CD14-positive monocyte (primary cell): ENCODE measurements around the gene AKR1C1. TPM values are rescaled to one million over a fixed set of nuclear protein-coding genes. Genes with fewer than 3 reads are reported as not detected.
"Not testable (repeated sequence)": the region's sequence is repeated elsewhere in the genome, so short reads cannot be mapped to it uniquely, and the experiment has no call there.

Experiments used
- DNase-seq, 3 donors: peaks; one replicate each; pipeline ENCODE4 v3.0.0-alpha.2; 2011 to 2022
- H2AFZ ChIP-seq: 2 replicates; pipeline ENCODE4 v1.6.0; 2012; ENCODE audit warnings: mild to moderate bottlenecking, low read depth, low read length, inconsistent platforms; ENCODE audit not compliant: insufficient read depth, poor library complexity, severe bottlenecking
- H3K27ac ChIP-seq, 2 donors: 1 replicate in 1 of 2; 2 replicates in 1 of 2; pipeline ENCODE4 v1.5.1; 2012 to 2013; ENCODE audit warnings: low read length in 2 of 2, control low read depth in 1 of 2, inconsistent platforms in 1 of 2, low read depth in 1 of 2, mild to moderate bottlenecking in 1 of 2
- H3K27me3 ChIP-seq, 2 donors: one replicate each; pipeline versions ENCODE4 v1.6.0 to v1.6.1; 2011 to 2013; ENCODE audit warnings: low read length in 2 of 2; ENCODE audit not compliant: control insufficient read depth in 2 of 2, insufficient read depth in 2 of 2
- H3K36me3 ChIP-seq, 2 donors: replicated peaks in 1 of 2; 1 replicate in 1 of 2; 2 replicates in 1 of 2; pipeline versions ENCODE4 v1.5.1 to v1.6.1; 2012 to 2013; ENCODE audit warnings: low read length in 2 of 2, control low read depth in 1 of 2, inconsistent platforms in 1 of 2, mild to moderate bottlenecking in 1 of 2; ENCODE audit not compliant: insufficient read depth in 2 of 2, control insufficient read depth in 1 of 2
- H3K4me1 ChIP-seq, 2 donors: 1 replicate in 1 of 2; 2 replicates in 1 of 2; pipeline versions ENCODE4 v1.5.1 to v1.6.1; 2012 to 2013; ENCODE audit warnings: low read length in 2 of 2, control low read depth in 1 of 2, inconsistent platforms in 1 of 2, mild to moderate bottlenecking in 1 of 2, moderate library complexity in 1 of 2; ENCODE audit not compliant: insufficient read depth in 2 of 2, control insufficient read depth in 1 of 2
- H3K4me2 ChIP-seq: replicated peaks from 2 replicates; pipeline ENCODE3; 2012; ENCODE audit warnings: low read length, moderate library complexity, mild to moderate bottlenecking; ENCODE audit not compliant: poor library complexity, severe bottlenecking; ENCODE audit errors: extremely low read depth
- H3K4me3 ChIP-seq, 3 experiments: fragments of 200-600 bp in 1 of 3; sonication (generic) in 1 of 3; replicated peaks in 1 of 3; 1 replicate in 2 of 3; 2 replicates in 1 of 3; pipeline ENCODE4 v1.5.1; 2011 to 2013; ENCODE audit warnings: low read length in 3 of 3, mild to moderate bottlenecking in 3 of 3, control low read depth in 2 of 3, low read depth in 2 of 3, inconsistent platforms in 1 of 3, moderate library complexity in 1 of 3
- H3K79me2 ChIP-seq: 2 replicates; pipeline ENCODE4 v1.6.0; 2012; ENCODE audit warnings: mild to moderate bottlenecking, control low read depth, inconsistent platforms, low read length, moderate library complexity; ENCODE audit not compliant: insufficient read depth
- H3K9ac ChIP-seq: 2 replicates; pipeline ENCODE4 v1.6.0; 2017; ENCODE audit warnings: low read length, mild to moderate bottlenecking; ENCODE audit not compliant: insufficient read depth, poor library complexity, severe bottlenecking
- H3K9me3 ChIP-seq, 2 donors: replicated peaks in 1 of 2; 1 replicate in 1 of 2; 2 replicates in 1 of 2; pipeline versions ENCODE4 v1.5.1 to v1.6.1; 2012 to 2013; ENCODE audit warnings: low read length in 2 of 2, control low read depth in 1 of 2; ENCODE audit not compliant: control insufficient read depth in 1 of 2, insufficient read depth in 1 of 2
- H4K20me1 ChIP-seq: 2 replicates; pipeline ENCODE4 v1.6.0; 2012; ENCODE audit warnings: mild to moderate bottlenecking, low read length, control low read depth, moderate library complexity; ENCODE audit not compliant: insufficient read depth
- H3K27ac Mint-ChIP-seq, 7 donors: one replicate each; pipeline ENCODE4 v1.8.0; 2020; ENCODE audit warnings: mild to moderate bottlenecking in 7 of 7, mixed read lengths in 7 of 7, moderate library complexity in 6 of 7, inconsistent platforms in 2 of 7
- H3K27me3 Mint-ChIP-seq, 3 donors: one replicate each; pipeline ENCODE4 v1.8.0; 2021 to 2022; ENCODE audit warnings: low read depth in 3 of 3, mild to moderate bottlenecking in 3 of 3, mixed read lengths in 3 of 3, moderate library complexity in 3 of 3, inconsistent platforms in 1 of 3
- H3K36me3 Mint-ChIP-seq, 2 donors: one replicate each; pipeline ENCODE4 v1.8.0; 2020; ENCODE audit warnings: mixed read lengths in 2 of 2, inconsistent platforms in 1 of 2, mild to moderate bottlenecking in 1 of 2
- H3K4me1 Mint-ChIP-seq: one replicate; pipeline ENCODE4 v1.8.0; 2020; ENCODE audit warnings: mild to moderate bottlenecking, mixed read lengths
- H3K4me3 Mint-ChIP-seq, 2 donors: one replicate each; pipeline ENCODE4 v1.8.0; 2020; ENCODE audit warnings: mild to moderate bottlenecking in 2 of 2, mixed read lengths in 2 of 2, moderate library complexity in 1 of 2
- H3K9me3 Mint-ChIP-seq, 7 donors: one replicate each; pipeline ENCODE4 v1.8.0; 2020 to 2022; ENCODE audit warnings: mixed read lengths in 7 of 7, mild to moderate bottlenecking in 6 of 7, moderate library complexity in 6 of 7, inconsistent platforms in 2 of 7
- WGBS: methylation state at CpG from one replicate; pipeline ENCODE4 v1.1.5; 2013; ENCODE audit warnings: missing lambda C conversion rate; ENCODE audit not compliant: insufficient coverage; 5-methylcytosine and 5-hydroxymethylcytosine counted together
- intact Hi-C, 2 donors: fragments of 100-400 bp; cut with micrococcal nuclease; formaldehyde crosslinking; loops; one replicate each; pipeline versions ENCODE4 v1.15.0 to v1.15.1; 2023
- polyA plus RNA-seq, 3 donors: library from polyadenylated mRNA; depleted of rRNA in 1 of 3; unstranded in 2 of 3; stranded (reverse) in 1 of 3; fragments of 300-500 nt in 2 of 3; fragments of >200 nt in 1 of 3; fragmentation: Illumina TruSeq in 2 of 3; gene quantifications; 1 replicate in 2 of 3; 2 replicates in 1 of 3; pipeline ENCODE4 v1.2.3, GENCODE V29; 2012 to 2021
- TF ChIP-seq, protein P1 (sequence below): fragments of 200-600 bp; IDR thresholded peaks from one replicate; pipeline ENCODE4 v1.8.0; 2022; ENCODE audit warnings: antibody characterized with exemption, mild to moderate bottlenecking

The AKR1C1 gene
- polyA plus RNA-seq, 3 donors = 0.07 to 0.85 TPM; not detected in 1

GRCh38 chr10:5011392-5011791 is 48.2 kb downstream of the AKR1C1 start:
- intact Hi-C loops, H3K36me3 ChIP-seq, H4K20me1 ChIP-seq, H3K4me2 ChIP-seq, H3K9ac ChIP-seq, H3K4me1 ChIP-seq, H3K27ac Mint-ChIP-seq, H3K27me3 ChIP-seq, H3K9me3 Mint-ChIP-seq, H3K9me3 ChIP-seq, H3K36me3 Mint-ChIP-seq, DNase-seq, H3K79me2 ChIP-seq, H3K4me3 Mint-ChIP-seq, H2AFZ ChIP-seq, H3K27ac ChIP-seq, H3K4me3 ChIP-seq, H3K4me1 Mint-ChIP-seq, H3K27me3 Mint-ChIP-seq: not testable (repeated sequence)
- WGBS = 100% methylated on average over 1 of the region's 2 CpGs

- H3K9me3 ChIP-seq = no peaks in the 10 kb centered on the region
- no peaks in the 10 kb centered on the region for H3K27me3 Mint-ChIP-seq
- H4K20me1 ChIP-seq = no peaks in the 10 kb centered on the region
- H3K79me2 ChIP-seq = no peaks in the 10 kb centered on the region
- H2AFZ ChIP-seq = no peak overlapping the region
- no peak overlapping the region for H3K4me3 Mint-ChIP-seq
- peaks cover 2% of the 10 kb centered on the region for H3K4me1 Mint-ChIP-seq
- DNase-seq = no peak
- no peak overlapping the region for H3K4me2 ChIP-seq
- no peaks in the 10 kb centered on the region for H3K4me1 ChIP-seq
- intact Hi-C loops = no loop called here
- TF ChIP-seq, protein P1, sequence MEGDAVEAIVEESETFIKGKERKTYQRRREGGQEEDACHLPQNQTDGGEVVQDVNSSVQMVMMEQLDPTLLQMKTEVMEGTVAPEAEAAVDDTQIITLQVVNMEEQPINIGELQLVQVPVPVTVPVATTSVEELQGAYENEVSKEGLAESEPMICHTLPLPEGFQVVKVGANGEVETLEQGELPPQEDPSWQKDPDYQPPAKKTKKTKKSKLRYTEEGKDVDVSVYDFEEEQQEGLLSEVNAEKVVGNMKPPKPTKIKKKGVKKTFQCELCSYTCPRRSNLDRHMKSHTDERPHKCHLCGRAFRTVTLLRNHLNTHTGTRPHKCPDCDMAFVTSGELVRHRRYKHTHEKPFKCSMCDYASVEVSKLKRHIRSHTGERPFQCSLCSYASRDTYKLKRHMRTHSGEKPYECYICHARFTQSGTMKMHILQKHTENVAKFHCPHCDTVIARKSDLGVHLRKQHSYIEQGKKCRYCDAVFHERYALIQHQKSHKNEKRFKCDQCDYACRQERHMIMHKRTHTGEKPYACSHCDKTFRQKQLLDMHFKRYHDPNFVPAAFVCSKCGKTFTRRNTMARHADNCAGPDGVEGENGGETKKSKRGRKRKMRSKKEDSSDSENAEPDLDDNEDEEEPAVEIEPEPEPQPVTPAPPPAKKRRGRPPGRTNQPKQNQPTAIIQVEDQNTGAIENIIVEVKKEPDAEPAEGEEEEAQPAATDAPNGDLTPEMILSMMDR = no peak
- H3K9ac ChIP-seq = no peak overlapping the region
- no peak overlapping the region for H3K27ac ChIP-seq
- 100% methylated on average over 1 of the region's 2 CpGs for WGBS
- H3K27ac Mint-ChIP-seq = no peak overlapping the region
- H3K27me3 ChIP-seq = no peaks in the 10 kb centered on the region
- H3K36me3 Mint-ChIP-seq = no peaks in the 10 kb centered on the region
- no peak overlapping the region for H3K4me3 ChIP-seq
- H3K36me3 ChIP-seq = no peaks in the 10 kb centered on the region
- no peaks in the 10 kb centered on the region for H3K9me3 Mint-ChIP-seq
These were observed 49.4 kb downstream of the AKR1C1 start for GRCh38 chr10:5012595-5012994.
